GM12864 (cell line): ENCODE results near the gene DRD2.

Experiments used
- DNase-seq: peaks from one replicate; pipeline ENCODE4 v3.0.0-alpha.2; 2011; ENCODE audit warnings: low read depth
- H3K4me3 ChIP-seq: 2 replicates; pipeline ENCODE4 v1.5.1; 2011; ENCODE audit warnings: mild to moderate bottlenecking, low read depth, low read length, control low read depth
- TF ChIP-seq, protein P1 (sequence below): IDR thresholded peaks from 2 replicates; pipeline ENCODE4 v1.5.1; 2011; ENCODE audit warnings: low read depth, mild to moderate bottlenecking, moderate library complexity, low read length, control low read depth, inconsistent platforms; ENCODE audit errors: missing control alignments

Gene DRD2

DNA sequence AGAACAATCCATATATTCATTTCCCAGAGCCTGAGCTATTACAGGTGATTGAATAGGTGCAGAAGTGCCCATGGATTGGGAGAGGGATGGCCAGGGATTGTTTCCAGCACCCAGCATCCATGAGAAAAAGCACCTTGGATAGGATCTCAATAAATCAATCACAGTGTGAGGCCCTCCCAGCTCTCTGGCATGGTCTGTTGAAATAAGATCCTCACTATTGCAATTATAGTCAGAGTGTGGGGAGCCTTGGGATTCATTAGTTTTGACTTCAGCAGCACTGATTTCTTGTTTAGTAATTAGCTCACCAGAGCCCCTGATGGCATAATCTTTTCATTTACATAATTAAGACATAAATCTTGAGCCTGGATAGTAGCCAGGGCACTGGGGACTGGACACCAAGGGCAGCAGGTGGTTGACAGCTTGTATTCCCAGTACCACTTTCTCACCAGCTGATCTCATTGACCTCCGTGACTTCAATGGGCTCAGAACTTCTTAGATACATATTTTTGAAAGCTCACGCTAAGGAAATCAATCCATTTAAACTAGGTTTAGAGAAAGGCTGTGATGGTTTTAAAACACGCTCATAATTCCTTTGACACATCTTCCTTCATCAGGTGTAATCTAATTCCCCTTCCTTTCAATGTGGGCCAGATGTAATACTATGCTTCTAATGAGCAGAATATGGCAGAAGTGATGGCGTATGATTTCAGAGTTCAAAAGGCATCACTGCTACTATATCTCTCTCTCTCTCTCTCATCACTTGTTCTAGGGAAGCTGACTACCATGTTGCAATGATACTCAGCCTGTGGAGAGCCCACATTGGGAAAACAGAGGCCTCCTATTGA, 22.1 kb upstream of the DRD2 start:
- TF ChIP-seq, protein P1, sequence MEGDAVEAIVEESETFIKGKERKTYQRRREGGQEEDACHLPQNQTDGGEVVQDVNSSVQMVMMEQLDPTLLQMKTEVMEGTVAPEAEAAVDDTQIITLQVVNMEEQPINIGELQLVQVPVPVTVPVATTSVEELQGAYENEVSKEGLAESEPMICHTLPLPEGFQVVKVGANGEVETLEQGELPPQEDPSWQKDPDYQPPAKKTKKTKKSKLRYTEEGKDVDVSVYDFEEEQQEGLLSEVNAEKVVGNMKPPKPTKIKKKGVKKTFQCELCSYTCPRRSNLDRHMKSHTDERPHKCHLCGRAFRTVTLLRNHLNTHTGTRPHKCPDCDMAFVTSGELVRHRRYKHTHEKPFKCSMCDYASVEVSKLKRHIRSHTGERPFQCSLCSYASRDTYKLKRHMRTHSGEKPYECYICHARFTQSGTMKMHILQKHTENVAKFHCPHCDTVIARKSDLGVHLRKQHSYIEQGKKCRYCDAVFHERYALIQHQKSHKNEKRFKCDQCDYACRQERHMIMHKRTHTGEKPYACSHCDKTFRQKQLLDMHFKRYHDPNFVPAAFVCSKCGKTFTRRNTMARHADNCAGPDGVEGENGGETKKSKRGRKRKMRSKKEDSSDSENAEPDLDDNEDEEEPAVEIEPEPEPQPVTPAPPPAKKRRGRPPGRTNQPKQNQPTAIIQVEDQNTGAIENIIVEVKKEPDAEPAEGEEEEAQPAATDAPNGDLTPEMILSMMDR = no peak
- DNase-seq = no peak
- H3K4me3 ChIP-seq = no peak overlapping the region

DNA sequence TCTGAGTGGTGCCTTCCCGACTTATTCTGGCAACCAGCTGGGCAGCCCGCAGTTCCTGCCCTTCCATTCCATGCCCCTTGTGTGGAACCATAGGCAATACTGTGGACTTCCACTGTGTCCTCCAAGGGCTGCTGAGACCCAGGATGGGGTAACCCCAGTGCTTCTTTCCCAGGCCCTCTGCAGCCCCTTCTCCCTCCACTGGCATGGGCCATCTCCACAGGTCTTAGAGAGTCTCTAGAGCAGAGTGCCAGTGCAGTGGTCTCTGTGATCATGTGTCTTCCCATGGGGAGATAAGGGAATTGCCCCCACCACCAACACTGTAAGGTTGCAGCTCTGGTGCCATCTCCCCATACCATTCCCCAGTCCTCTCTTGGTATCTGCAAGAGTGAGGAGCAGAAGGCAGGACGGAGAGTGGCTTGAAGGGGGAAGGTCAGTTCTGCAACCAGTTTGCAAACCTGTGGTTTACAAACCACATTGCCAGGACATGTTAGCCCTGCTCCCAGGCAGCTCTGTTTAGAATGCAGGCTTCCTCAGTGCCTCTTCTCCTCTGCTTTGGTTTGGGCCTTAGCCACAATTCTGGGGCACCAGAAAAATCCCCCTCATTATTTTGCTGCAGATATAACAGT, 20.9 kb upstream of the DRD2 start:
- no peak overlapping the region for H3K4me3 ChIP-seq
- no peak for DNase-seq
- TF ChIP-seq, protein P1 = no peak

DNA sequence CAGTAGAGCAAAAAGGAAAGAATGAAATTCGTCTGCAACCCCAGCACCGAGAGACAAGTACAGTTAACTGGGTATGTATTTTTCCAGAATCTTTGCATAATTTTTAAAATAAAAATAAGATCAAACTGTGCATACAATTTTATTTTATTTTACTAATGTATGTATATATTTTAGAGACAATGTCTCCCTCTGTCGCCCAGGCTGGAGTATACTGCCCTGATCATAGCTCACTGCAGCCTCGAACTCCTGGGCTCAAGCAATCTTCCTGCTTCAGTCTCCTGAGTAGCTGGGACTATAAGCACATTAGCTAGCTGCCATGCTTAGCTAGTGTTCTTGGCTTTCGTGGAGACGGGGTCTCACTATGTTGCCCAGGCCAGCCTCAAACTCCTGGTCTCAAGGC, 18.8 kb upstream of the DRD2 start:
- H3K4me3 ChIP-seq = no peak overlapping the region
- TF ChIP-seq, protein P1 = no peak
- DNase-seq = no peak

DNA sequence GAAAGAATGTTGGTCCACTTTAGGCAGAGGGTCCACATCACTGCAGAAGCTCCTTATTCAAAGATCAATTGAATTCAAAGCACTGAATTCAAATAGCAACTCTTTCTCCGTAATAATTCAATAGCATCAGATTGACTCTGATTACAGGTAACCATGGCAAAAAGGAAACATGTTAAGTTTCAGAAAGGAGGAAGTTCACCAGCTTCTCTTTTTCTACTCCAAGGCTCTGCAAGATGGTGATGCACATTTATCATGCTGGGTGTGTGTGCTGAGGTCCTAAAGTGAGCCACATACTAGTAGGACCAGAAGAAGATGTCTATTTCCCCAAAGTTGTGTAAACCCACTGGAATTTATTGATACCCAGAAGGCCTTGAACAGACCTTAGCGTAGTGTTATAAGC, 18.0 kb upstream of the DRD2 start:
- no peak for DNase-seq
- TF ChIP-seq, protein P1 = no peak
- H3K4me3 ChIP-seq = no peak overlapping the region

DNA sequence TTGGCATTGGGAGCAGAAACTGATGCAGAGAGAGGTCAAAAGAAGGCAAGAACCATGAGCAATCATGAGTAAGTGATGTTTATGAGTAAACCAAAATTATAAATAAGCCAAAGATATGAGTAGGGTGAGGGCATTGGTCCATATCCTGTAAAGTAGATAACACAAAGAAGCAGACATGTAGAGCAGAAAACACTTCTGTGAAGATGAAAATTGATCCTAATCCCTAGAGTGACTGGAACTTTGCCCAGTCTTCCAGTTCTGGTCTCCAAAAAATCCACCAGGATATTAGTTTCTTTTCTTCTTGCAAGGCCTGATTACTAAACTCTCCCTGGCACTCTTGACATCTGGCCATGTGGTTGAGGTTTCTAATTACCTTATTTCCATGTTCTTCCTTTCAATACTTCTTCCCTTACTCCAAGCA, 13.7 kb upstream of the DRD2 start:
- no peak overlapping the region for H3K4me3 ChIP-seq
- no peak for DNase-seq

DNA sequence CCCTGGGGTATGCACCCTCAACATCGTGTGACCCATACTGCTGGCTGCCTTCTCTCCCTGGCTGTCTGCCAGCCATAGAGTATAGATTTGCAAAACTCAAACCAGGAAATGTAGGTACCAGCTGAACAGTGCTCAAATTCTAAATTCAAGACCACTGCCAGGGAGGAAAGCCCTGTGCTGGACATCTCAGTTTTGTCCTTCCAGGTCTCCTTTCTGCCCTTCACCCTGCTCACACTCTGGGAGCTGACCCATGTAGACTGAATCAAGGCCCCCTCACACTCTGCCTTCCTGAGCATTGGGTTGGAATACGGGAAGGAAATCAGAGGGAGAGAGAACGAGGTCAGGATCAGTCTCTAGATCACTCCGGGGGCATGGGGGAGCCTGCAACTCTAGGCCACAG, 12.4 kb upstream of the DRD2 start:
- no peak for DNase-seq
- H3K4me3 ChIP-seq = no peak overlapping the region
- TF ChIP-seq, protein P1 = no peak

More for the DNA sequence above, 13.7 kb upstream of the DRD2 start:
- TF ChIP-seq, protein P1 = no peak
